HCT116 (cell line): ENCODE results near the gene CIT.

ENCODE experiments used
- CEBPB ChIP-seq: IDR thresholded peaks from 2 replicates; pipeline ENCODE4 v1.6.1; 2012; ENCODE audit warnings: low read depth
- CTCF ChIP-seq, 3 experiments: fragments of 200-600 bp in 1 of 3; sonication (generic) in 1 of 3; IDR thresholded peaks in 2 of 3; conservative IDR thresholded peaks in 1 of 3; 2 replicates each; pipeline ENCODE4 v1.5.1; 2012 to 2017; ENCODE audit warnings: low read depth in 2 of 3, low read length in 2 of 3, antibody characterized with exemption in 1 of 3, borderline replicate concordance in 1 of 3, control low read depth in 1 of 3, mild to moderate bottlenecking in 1 of 3, mixed read lengths in 1 of 3, mixed run types in 1 of 3, moderate library complexity in 1 of 3; ENCODE audit not compliant: insufficient read depth in 1 of 3
- JUND ChIP-seq: IDR thresholded peaks from 2 replicates; pipeline ENCODE4 v1.6.1; 2012
- POLR2A ChIP-seq: IDR thresholded peaks from 2 replicates; pipeline ENCODE4 v1.7.0; 2011; ENCODE audit warnings: borderline replicate concordance; ENCODE audit not compliant: insufficient read depth, insufficient read length; ENCODE audit errors: extremely low read depth
- RAD21 ChIP-seq: IDR thresholded peaks from 2 replicates; pipeline ENCODE4 v1.6.1; 2012; ENCODE audit warnings: low read depth, mild to moderate bottlenecking
- REST ChIP-seq: IDR thresholded peaks from 2 replicates; pipeline ENCODE4 v1.6.1; 2012; ENCODE audit warnings: low read depth
- SIN3A ChIP-seq: IDR thresholded peaks from 2 replicates; pipeline ENCODE4 v1.6.1; 2012; ENCODE audit warnings: low read depth

DNA sequence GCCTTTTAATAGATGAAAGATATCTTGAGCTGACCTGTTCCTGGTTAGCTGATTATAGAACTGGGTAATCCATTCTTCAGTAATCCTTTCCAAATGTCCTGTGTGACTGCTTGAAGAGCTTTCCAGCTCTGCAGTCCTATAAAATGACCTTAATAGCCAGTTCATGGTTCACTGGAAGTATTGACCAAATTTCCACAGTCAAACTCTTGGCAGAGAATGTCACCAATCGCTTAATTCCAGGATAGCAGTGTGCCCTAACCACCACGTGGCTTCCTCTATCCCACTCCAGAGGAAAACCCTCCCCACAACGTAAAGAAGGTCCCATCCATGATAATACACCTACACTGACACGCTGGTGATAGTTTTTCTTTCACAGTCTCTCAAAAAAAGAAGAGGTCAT lies 191.7 kb downstream of the CIT start:
- TF ChIP-seq CTCF (IDR thresholded peaks at IDR 0.05 in 2 of 3, conservative IDR thresholded peaks at IDR 0.05 in 1 of 3; ENCODE audit: borderline replicate concordance in 1 of 3, insufficient read depth in 1 of 3, low read depth in 2 of 3, low read length in 2 of 3) (no peak), RAD21 (no peak), JUND (no peak), POLR2A (no peak), SIN3A (no peak), REST (no peak), CEBPB (no peak)
